A549 (cell line): Measurements from ENCODE around the gene PCNX3. TPM values are rescaled to one million over a fixed set of nuclear protein-coding genes. Genes with fewer than 3 reads are reported as not detected.

Experiments
- ATAC-seq, 2 experiments: fragments of 200-7000 bp in 1 of 2; fragments of >200 bp in 1 of 2; cut with Nextera tagmentation in 1 of 2; cut with Tn5 transposase in 1 of 2; 3 replicates each; pipeline versions ENCODE4 v1.8.0 to v1.9.1; 2018 to 2020; ENCODE audit warnings: mild to moderate bottlenecking in 1 of 2, moderate library complexity in 1 of 2
- CTCF ChIA-PET: fragments of 300-600 bp; sonication (Branson Sonifier 250); formaldehyde crosslinking; extraction: SDS; loops from one replicate; lab custom pipeline; 2021; ENCODE audit warnings: antibody characterized with exemption, inconsistent platforms; lab: Yijun Ruan, JAX
- POLR2A ChIA-PET: fragments of 350-600 bp; formaldehyde crosslinking; extraction: SDS; loops from one replicate; lab custom pipeline; 2021; ENCODE audit warnings: antibody characterized with exemption, inconsistent platforms; lab: Yijun Ruan, JAX
- DNase-seq, 2 experiments: peaks; one replicate each; pipeline versions ENCODE4 v3.0.0 to v3.0.0-alpha.2; 2011 to 2016; ENCODE audit warnings: low read depth in 1 of 2, low spot score in 1 of 2
- FAIRE-seq: peaks from 2 replicates; lab custom pipeline; 2011; peaks lifted over from hg19 to GRCh38; lab: Jason Lieb, UNC
- H3K27ac ChIP-seq, 2 experiments: fragments of >200 bp; sonication (Bioruptor Twin); formaldehyde crosslinking; 3 replicates each; pipeline ENCODE4 v1.5.1; 2016 to 2017
- H3K4me1 ChIP-seq: fragments of >200 bp; sonication (Bioruptor Twin); formaldehyde crosslinking; 3 replicates; pipeline ENCODE4 v1.6.1; 2016
- H3K4me2 ChIP-seq: fragments of >200 bp; sonication (Bioruptor Twin); formaldehyde crosslinking; 3 replicates; pipeline ENCODE4 v1.6.1; 2016
- H3K4me3 ChIP-seq: fragments of >200 bp; sonication (Bioruptor Twin); formaldehyde crosslinking; 3 replicates; pipeline ENCODE4 v1.5.1; 2016
- H3K9me3 ChIP-seq: fragments of >200 bp; sonication (Bioruptor Twin); formaldehyde crosslinking; 3 replicates; pipeline ENCODE4 v1.6.1; 2016
- CEBPB ChIP-seq, 2 experiments: fragments of >200 bp in 1 of 2; sonication (Bioruptor Twin) in 1 of 2; formaldehyde crosslinking in 1 of 2; IDR thresholded peaks; 2 replicates each; pipeline ENCODE4 v1.6.1; 2012 to 2016
- CHD2 ChIP-seq: fragments of 150-350 bp; IDR thresholded peaks from 2 replicates; pipeline ENCODE4 v1.6.1; 2014; ENCODE audit warnings: low read length; ENCODE audit not compliant: partially characterized antibody
- EHF ChIP-seq: fragments of 250-450 bp; sonication (Bioruptor Pico); IDR thresholded peaks from 2 replicates; pipeline ENCODE4 v1.5.0; 2020; ENCODE audit warnings: mild to moderate bottlenecking
- EHMT2 ChIP-seq: fragments of 200-600 bp; sonication (generic); IDR thresholded peaks from 2 replicates; pipeline ENCODE4 v1.6.1; 2016; ENCODE audit warnings: antibody characterized with exemption, low read depth, mild to moderate bottlenecking, moderate library complexity
- HEYL ChIP-seq: fragments of 250-450 bp; sonication (Bioruptor Pico); IDR thresholded peaks from 2 replicates; pipeline ENCODE4 v1.8.0; 2021; ENCODE audit warnings: mild to moderate bottlenecking, moderate library complexity
- JUNB ChIP-seq: fragments of >200 bp; sonication (Bioruptor Twin); formaldehyde crosslinking; IDR thresholded peaks from 2 replicates; pipeline ENCODE4 v1.6.1; 2016
- MAZ ChIP-seq: fragments of 150-350 bp; IDR thresholded peaks from 2 replicates; pipeline ENCODE4 v1.6.1; 2014; ENCODE audit warnings: antibody characterized with exemption, low read depth, low read length, borderline replicate concordance
- NFE2L2 ChIP-seq: fragments of 150-350 bp; conservative IDR thresholded peaks from 2 replicates; pipeline ENCODE4 v1.6.1; 2014; ENCODE audit warnings: low read length
- POLR2A ChIP-seq: IDR thresholded peaks from 2 replicates; pipeline ENCODE4 v1.6.1; 2012; ENCODE audit warnings: mild to moderate bottlenecking, low read length
- RAD21 ChIP-seq, 2 experiments: fragments of >200 bp in 1 of 2; sonication (Bioruptor Twin) in 1 of 2; formaldehyde crosslinking in 1 of 2; IDR thresholded peaks in 1 of 2; conservative IDR thresholded peaks in 1 of 2; 2 replicates in 1 of 2; 3 replicates in 1 of 2; pipeline ENCODE4 v1.6.1; 2012 to 2018; ENCODE audit warnings: inconsistent platforms in 1 of 2
- RFX5 ChIP-seq: fragments of 450-650 bp; IDR thresholded peaks from 2 replicates; pipeline ENCODE4 v1.7.1; 2014; ENCODE audit warnings: antibody characterized with exemption, mild to moderate bottlenecking, moderate library complexity
- SREBF2 ChIP-seq: fragments of 450-650 bp; IDR thresholded peaks from 2 replicates; pipeline ENCODE4 v1.6.1; 2014; ENCODE audit warnings: mild to moderate bottlenecking, moderate library complexity
- TFCP2L1 ChIP-seq: fragments of 250-450 bp; sonication (Bioruptor Pico); IDR thresholded peaks from 2 replicates; pipeline ENCODE4 v1.5.0; 2021; ENCODE audit warnings: mild to moderate bottlenecking
- TP53 ChIP-seq: fragments of 250-450 bp; sonication (Bioruptor Pico); IDR thresholded peaks from 2 replicates; pipeline ENCODE4 v1.5.0; 2021; ENCODE audit warnings: mild to moderate bottlenecking, moderate library complexity
- ZC3H11A ChIP-seq: fragments of 450-650 bp; IDR thresholded peaks from 2 replicates; pipeline ENCODE4 v1.6.1; 2014; ENCODE audit warnings: antibody characterized with exemption, mild to moderate bottlenecking
- ZNF302 ChIP-seq: fragments of 250-450 bp; sonication (Bioruptor Pico); IDR thresholded peaks from 2 replicates; pipeline ENCODE4 v1.9.0; 2021; ENCODE audit warnings: inconsistent platforms, mild to moderate bottlenecking, moderate library complexity
- WGBS: methylation state at CpG from one replicate; pipeline ENCODE4 v1.1.6; 2017; ENCODE audit errors: missing lambda C conversion rate; 5-methylcytosine and 5-hydroxymethylcytosine counted together
- polyA plus RNA-seq, 4 experiments: library from polyadenylated mRNA; depleted of rRNA in 3 of 4; stranded (reverse); fragments of >200 nt; fragmentation: RNase III in 1 of 4; extraction: RNeasy Plus Mini Kit Qiagen cat#74134 plus additional on column Dnase treatment in 1 of 4; gene quantifications; 2 replicates in 3 of 4; 3 replicates in 1 of 4; pipeline ENCODE4 v1.2.3, GENCODE V29; 2011 to 2017
- TF ChIP-seq, protein P1 (sequence below): fragments of 150-350 bp; IDR thresholded peaks from 2 replicates; pipeline ENCODE4 v1.6.1; 2014; ENCODE audit warnings: low read depth, mild to moderate bottlenecking, low read length
- TF ChIP-seq, protein P2 (sequence below): fragments of >200 bp; sonication (Bioruptor Twin); formaldehyde crosslinking; IDR thresholded peaks from 3 replicates; pipeline ENCODE4 v1.6.1; 2016
- TF ChIP-seq, protein P3 (sequence below): fragments of >200 bp; sonication (Bioruptor Twin); formaldehyde crosslinking; IDR thresholded peaks from 3 replicates; pipeline ENCODE4 v1.5.1; 2016
- TF ChIP-seq, protein P4 (sequence below): fragments of 250-450 bp; sonication (Bioruptor Pico); IDR thresholded peaks from 2 replicates; pipeline ENCODE4 v1.5.0; 2020; ENCODE audit warnings: low read depth, mild to moderate bottlenecking, moderate library complexity
- TF ChIP-seq, protein P5 (sequence below): fragments of >200 bp; sonication (Bioruptor Twin); formaldehyde crosslinking; IDR thresholded peaks from 2 replicates; pipeline ENCODE4 v1.6.1; 2016
- TF ChIP-seq, protein P6 (sequence below): IDR thresholded peaks from 2 replicates; pipeline ENCODE4 v1.6.1; 2012; ENCODE audit warnings: low read depth, borderline replicate concordance

PCNX3 gene
- polyA plus RNA-seq, 2 of the 4 experiments (the other 2 are of a cell fraction): 14.2 to 29.7 TPM

DNA sequence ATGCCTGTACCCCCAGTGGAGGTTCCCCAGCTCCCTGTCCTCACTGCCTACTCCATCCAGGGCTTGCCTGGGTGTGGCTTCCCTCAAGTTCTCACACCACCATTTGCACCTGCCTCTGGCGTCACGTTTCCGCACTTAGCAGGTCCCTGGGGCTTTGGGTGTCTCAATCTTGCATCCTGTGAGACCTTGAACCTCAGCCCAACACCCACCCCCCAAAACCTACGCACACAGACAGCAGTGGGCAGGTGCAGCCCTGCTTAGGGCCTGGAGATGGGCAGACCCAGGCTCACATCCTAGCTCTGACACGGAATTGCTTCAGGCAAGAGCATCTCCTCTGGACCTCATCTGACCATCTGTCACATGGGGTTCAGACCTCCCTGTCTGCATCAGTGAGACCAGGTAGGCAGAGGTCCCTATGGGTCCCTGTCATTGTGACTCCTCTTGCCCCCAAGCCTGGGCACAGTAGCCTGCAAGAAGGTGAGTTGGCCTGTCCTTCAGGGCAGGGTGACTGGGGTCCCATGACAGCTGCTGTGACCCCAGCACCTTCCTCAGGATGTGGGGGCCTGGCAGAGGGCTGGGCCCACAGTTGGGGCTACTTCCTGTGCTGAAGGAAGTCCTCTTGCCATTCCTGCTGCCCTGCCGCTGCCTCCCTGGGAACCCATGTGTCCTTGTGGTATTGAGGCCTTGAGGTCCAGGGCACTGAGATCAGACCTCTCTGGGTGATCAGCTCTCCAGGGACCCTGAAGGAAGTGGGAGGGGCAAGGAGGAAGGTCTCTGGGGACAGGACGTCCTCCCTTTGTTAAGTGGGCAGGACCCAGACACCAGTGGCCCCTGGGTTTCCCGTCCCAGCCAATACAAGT is 24.3 kb downstream of the PCNX3 start:
- Histone ChIP-seq H3K27ac (no peak overlapping the region), H3K4me2 (no peak overlapping the region), H3K4me1 (peaks cover 32% of the 10 kb centered on the region), H3K4me3 (no peak overlapping the region), H3K9me3 (no peaks in the 10 kb centered on the region)
- TF ChIP-seq CHD2: no peak
- TF ChIP-seq, protein P1, sequence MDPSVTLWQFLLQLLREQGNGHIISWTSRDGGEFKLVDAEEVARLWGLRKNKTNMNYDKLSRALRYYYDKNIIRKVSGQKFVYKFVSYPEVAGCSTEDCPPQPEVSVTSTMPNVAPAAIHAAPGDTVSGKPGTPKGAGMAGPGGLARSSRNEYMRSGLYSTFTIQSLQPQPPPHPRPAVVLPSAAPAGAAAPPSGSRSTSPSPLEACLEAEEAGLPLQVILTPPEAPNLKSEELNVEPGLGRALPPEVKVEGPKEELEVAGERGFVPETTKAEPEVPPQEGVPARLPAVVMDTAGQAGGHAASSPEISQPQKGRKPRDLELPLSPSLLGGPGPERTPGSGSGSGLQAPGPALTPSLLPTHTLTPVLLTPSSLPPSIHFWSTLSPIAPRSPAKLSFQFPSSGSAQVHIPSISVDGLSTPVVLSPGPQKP: no peak
- TF ChIP-seq, protein P2, sequence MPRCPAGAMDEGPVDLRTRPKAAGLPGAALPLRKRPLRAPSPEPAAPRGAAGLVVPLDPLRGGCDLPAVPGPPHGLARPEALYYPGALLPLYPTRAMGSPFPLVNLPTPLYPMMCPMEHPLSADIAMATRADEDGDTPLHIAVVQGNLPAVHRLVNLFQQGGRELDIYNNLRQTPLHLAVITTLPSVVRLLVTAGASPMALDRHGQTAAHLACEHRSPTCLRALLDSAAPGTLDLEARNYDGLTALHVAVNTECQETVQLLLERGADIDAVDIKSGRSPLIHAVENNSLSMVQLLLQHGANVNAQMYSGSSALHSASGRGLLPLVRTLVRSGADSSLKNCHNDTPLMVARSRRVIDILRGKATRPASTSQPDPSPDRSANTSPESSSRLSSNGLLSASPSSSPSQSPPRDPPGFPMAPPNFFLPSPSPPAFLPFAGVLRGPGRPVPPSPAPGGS: no peak
- TF ChIP-seq, protein P3, sequence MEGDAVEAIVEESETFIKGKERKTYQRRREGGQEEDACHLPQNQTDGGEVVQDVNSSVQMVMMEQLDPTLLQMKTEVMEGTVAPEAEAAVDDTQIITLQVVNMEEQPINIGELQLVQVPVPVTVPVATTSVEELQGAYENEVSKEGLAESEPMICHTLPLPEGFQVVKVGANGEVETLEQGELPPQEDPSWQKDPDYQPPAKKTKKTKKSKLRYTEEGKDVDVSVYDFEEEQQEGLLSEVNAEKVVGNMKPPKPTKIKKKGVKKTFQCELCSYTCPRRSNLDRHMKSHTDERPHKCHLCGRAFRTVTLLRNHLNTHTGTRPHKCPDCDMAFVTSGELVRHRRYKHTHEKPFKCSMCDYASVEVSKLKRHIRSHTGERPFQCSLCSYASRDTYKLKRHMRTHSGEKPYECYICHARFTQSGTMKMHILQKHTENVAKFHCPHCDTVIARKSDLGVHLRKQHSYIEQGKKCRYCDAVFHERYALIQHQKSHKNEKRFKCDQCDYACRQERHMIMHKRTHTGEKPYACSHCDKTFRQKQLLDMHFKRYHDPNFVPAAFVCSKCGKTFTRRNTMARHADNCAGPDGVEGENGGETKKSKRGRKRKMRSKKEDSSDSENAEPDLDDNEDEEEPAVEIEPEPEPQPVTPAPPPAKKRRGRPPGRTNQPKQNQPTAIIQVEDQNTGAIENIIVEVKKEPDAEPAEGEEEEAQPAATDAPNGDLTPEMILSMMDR: no peak
- no peak for TF ChIP-seq TP53
- no peak for TF ChIP-seq RAD21 (conservative IDR thresholded peaks at IDR 0.05 in 1 of 2, IDR thresholded peaks at IDR 0.05 in 1 of 2)
- no peak for TF ChIP-seq RFX5
- TF ChIP-seq, protein P4, sequence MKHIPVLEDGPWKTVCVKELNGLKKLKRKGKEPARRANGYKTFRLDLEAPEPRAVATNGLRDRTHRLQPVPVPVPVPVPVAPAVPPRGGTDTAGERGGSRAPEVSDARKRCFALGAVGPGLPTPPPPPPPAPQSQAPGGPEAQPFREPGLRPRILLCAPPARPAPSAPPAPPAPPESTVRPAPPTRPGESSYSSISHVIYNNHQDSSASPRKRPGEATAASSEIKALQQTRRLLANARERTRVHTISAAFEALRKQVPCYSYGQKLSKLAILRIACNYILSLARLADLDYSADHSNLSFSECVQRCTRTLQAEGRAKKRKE (CRISPR knock-in tag): no peak
- TF ChIP-seq ZC3H11A: no peak
- TF ChIP-seq JUNB: no peak
- FAIRE-seq: no peak
- no peak for DNase-seq
- no peak for ATAC-seq
- ChIA-PET POLR2A (interaction anchor here (2.3 kb wide), 1 partner anchor 13 kb away, joined by 12 read pairs; no protein-coding TSS in a partner anchor), CTCF (interaction anchor here (1.0 to 8.2 kb wide), 3 partner anchors 12 to 349 kb away, joined by 3 to 54 read pairs (median 3); no protein-coding TSS in a partner anchor)
- 81% methylated on average over 8 of the region's 8 CpGs for WGBS

DNA sequence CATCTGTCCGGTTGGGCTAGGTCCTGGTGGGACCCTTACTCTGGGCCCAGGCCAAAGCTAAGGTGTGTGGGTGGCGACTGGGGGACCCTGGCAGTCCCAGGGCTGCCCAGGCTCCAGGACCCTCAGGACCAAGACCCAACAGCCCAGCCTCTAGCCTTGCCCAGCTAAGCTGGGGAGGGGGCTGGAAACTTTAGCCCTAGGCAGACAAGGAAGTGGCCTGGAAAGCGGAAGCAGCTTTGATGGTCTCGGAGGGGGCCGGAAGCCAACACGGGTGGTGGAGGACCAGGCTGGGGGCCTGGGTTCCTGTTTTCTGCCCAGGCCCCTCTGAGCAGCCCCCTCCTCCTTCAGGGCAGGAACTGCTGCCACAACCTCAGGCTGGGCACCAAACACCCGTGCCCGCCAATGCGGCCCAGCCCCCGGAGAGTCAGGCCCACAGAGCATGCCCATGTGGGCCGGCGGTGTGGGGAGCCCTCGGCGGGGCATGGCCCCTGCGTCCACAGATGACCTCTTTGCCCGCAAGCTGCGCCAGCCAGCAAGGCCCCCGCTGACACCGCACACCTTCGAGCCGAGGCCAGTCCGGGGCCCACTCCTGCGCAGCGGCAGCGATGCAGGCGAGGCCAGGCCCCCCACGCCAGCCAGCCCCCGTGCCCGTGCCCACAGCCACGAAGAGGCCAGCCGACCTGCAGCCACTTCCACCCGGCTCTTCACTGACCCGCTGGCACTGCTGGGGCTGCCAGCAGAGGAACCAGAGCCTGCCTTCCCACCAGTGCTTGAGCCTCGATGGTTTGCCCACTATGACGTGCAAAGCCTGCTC is 25.1 kb downstream of the PCNX3 start:
- FAIRE-seq (no peak), DNase-seq (no peak), ATAC-seq (no peak)
- ChIA-PET CTCF (interaction anchor here (1.2 to 8.2 kb wide), 2 partner anchors 16 to 28 kb away, joined by 3 to 54 read pairs; no protein-coding TSS in a partner anchor), POLR2A (no interaction called here)
- TF ChIP-seq, protein P2: no peak
- TF ChIP-seq, protein P5, sequence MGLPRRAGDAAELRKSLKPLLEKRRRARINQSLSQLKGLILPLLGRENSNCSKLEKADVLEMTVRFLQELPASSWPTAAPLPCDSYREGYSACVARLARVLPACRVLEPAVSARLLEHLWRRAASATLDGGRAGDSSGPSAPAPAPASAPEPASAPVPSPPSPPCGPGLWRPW: no peak
- TF ChIP-seq RFX5 (no peak), POLR2A (no peak), TFCP2L1 (no peak), HEYL (CRISPR knock-in tag) (no peak), CEBPB (IDR thresholded peaks at IDR 0.05) (no peak), ZNF302 (CRISPR knock-in tag) (no peak), JUNB (no peak), NFE2L2 (no peak), SREBF2 (no peak), EHMT2 (no peak), ZC3H11A (no peak), EHF (CRISPR knock-in tag) (no peak), MAZ (no peak)
- TF ChIP-seq, protein P1: no peak
- TF ChIP-seq, protein P6, sequence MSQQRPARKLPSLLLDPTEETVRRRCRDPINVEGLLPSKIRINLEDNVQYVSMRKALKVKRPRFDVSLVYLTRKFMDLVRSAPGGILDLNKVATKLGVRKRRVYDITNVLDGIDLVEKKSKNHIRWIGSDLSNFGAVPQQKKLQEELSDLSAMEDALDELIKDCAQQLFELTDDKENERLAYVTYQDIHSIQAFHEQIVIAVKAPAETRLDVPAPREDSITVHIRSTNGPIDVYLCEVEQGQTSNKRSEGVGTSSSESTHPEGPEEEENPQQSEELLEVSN: no peak
- Histone ChIP-seq H3K4me3 (no peak overlapping the region), H3K9me3 (no peaks in the 10 kb centered on the region), H3K27ac (no peak overlapping the region), H3K4me2 (no peak overlapping the region), H3K4me1 (peaks cover 32% of the 10 kb centered on the region)
- 90% methylated on average over 18 of the region's 35 CpGs for WGBS
